ENCODE measurements around the gene ZNF628.
"Not testable (repeated sequence)": the region's sequence is repeated elsewhere in the genome, so short reads cannot be mapped to it uniquely, and the experiment has no call there.

Gene ZNF628

GRCh38 chr19:55443045-55443823 lies 33.2 kb upstream of the ZNF628 start, which contains the start of gene SHISA7:
TSS of gene SHISA7 (minus strand) at chr19:55443300. CDS start at chr19:55442863, 437 bp downstream.
- no peak for DNase-seq (ENCODE audit: low spot score)
- Mint-ChIP-seq H3K4me1 (ENCODE audit: low read depth) (peaks cover 9% of the 10 kb centered on the region), H3K36me3 (ENCODE audit: low read depth) (no peaks in the 10 kb centered on the region), H3K27ac (no peak within 1 kb of the TSS), H3K4me3 (no peak within 1 kb of the TSS), H3K27me3 (ENCODE audit: low read depth) (peaks cover 56% of the 10 kb centered on the region), H3K9me3 (no peaks in the 10 kb centered on the region)

DNA sequence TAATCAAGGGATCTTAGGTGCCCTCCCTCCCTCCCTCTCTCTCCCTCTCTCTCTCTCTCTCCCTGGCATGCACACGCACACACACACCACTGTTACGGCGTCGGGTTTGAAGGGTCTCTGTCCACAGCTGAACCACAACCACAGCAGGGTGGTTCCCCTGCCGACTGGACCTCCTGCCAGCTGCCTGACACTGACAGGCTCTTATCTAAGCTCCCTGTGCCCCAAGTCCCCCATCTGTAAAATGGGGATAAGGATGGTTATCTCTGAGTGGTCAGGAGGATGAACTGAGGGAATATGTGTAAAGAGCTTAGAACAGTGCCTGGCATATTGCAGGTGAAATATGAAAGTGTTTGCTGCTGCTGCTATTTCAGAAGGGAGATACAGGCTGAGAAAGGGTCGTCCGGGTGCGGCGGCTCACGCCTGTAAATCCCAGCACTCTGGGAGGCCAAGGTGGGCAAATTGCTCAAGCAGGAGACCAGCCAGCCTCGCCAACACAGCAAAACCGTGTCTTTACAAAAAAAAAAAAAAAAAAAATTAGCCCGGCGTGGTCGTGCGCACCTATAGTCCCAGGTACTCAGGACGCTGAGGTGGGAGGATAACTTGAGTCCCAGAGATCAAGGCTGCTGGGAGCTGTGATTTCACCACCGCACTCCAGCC lies 32.5 kb upstream of the ZNF628 start:
- H3K27me3 Mint-ChIP-seq (ENCODE audit: low read depth), result peaks cover 53% of the 10 kb centered on the region
- H3K4me1 Mint-ChIP-seq (ENCODE audit: low read depth), result peaks cover 9% of the 10 kb centered on the region
- DNase-seq (ENCODE audit: low spot score), result no peak
- no peak overlapping the region for H3K4me3 Mint-ChIP-seq
- H3K36me3 Mint-ChIP-seq (ENCODE audit: low read depth), result no peaks in the 10 kb centered on the region
- no peak overlapping the region for H3K27ac Mint-ChIP-seq
- H3K9me3 Mint-ChIP-seq, result no peaks in the 10 kb centered on the region

GRCh38 chr19:55444646-55445045 lies 31.8 kb upstream of the ZNF628 start:
- Mint-ChIP-seq H3K4me1 (ENCODE audit: low read depth) (peaks cover 9% of the 10 kb centered on the region), H3K36me3 (ENCODE audit: low read depth) (no peaks in the 10 kb centered on the region), H3K27ac (no peak overlapping the region), H3K9me3 (no peaks in the 10 kb centered on the region), H3K27me3 (ENCODE audit: low read depth) (peaks cover 46% of the 10 kb centered on the region), H3K4me3 (no peak overlapping the region)
- DNase-seq (ENCODE audit: low spot score), result no peak

GRCh38 chr19:55446060-55446459 lies 30.4 kb upstream of the ZNF628 start:
- Mint-ChIP-seq H3K36me3 (ENCODE audit: low read depth) (no peaks in the 10 kb centered on the region), H3K9me3 (no peaks in the 10 kb centered on the region), H3K4me1 (ENCODE audit: low read depth) (peaks cover 5% of the 10 kb centered on the region), H3K27me3 (ENCODE audit: low read depth) (peaks cover 45% of the 10 kb centered on the region), H3K4me3 (no peak overlapping the region), H3K27ac (no peak overlapping the region)
- DNase-seq (ENCODE audit: low spot score), result no peak

- no peaks in the 10 kb centered on the region for H3K9me3 Mint-ChIP-seq
- peaks cover 43% of the 10 kb centered on the region for H3K27me3 Mint-ChIP-seq (ENCODE audit: low read depth)
- no peak overlapping the region for H3K4me3 Mint-ChIP-seq
- H3K4me1 Mint-ChIP-seq (ENCODE audit: low read depth), result peaks cover 3% of the 10 kb centered on the region
- no peak overlapping the region for H3K27ac Mint-ChIP-seq
- DNase-seq (ENCODE audit: low spot score), result no peak
- H3K36me3 Mint-ChIP-seq (ENCODE audit: low read depth), result no peaks in the 10 kb centered on the region
Measured at GRCh38 chr19:55447421-55448174, 28.8 kb upstream of the ZNF628 start.

- not testable (repeated sequence) for DNase-seq (ENCODE audit: low spot score)
- H3K27me3 Mint-ChIP-seq (ENCODE audit: low read depth), result peaks cover 42% of the 10 kb centered on the region
Measured at GRCh38 chr19:55448175-55448490, 28.3 kb upstream of the ZNF628 start.

DNA sequence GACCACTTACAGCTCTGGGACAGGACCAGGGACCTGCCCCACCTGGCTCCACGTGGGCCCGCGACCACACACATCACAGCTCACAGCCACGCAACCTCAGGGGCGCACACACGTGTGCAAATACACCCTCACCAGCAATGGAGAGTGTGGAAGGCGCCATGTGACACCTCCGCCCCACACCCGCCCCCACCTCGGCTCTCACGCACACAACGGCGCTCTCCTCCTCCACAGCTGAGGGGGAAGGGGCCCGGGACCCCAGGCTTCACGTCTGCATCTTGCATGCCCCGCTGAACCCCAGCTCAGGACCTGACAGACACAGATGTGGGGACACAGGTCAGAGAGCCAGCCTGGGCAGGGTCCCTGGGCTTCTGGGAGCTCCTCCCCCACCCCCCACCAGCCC lies 26.9 kb upstream of the ZNF628 start:
- H3K36me3 Mint-ChIP-seq (ENCODE audit: low read depth), result no peaks in the 10 kb centered on the region
- H3K27me3 Mint-ChIP-seq (ENCODE audit: low read depth), result peaks cover 35% of the 10 kb centered on the region
- H3K4me3 Mint-ChIP-seq, result no peak overlapping the region
- no peak for DNase-seq (ENCODE audit: low spot score)
- H3K27ac Mint-ChIP-seq, result no peak overlapping the region
- H3K9me3 Mint-ChIP-seq, result no peaks in the 10 kb centered on the region
- H3K4me1 Mint-ChIP-seq (ENCODE audit: low read depth), result peaks cover 1% of the 10 kb centered on the region

More at GRCh38 chr19:55448175-55448490, 28.3 kb upstream of the ZNF628 start:
- H3K27ac Mint-ChIP-seq; H3K4me3 Mint-ChIP-seq; H3K36me3 Mint-ChIP-seq (ENCODE audit: low read depth); H3K9me3 Mint-ChIP-seq; H3K4me1 Mint-ChIP-seq (ENCODE audit: low read depth): not testable (repeated sequence)

DNA sequence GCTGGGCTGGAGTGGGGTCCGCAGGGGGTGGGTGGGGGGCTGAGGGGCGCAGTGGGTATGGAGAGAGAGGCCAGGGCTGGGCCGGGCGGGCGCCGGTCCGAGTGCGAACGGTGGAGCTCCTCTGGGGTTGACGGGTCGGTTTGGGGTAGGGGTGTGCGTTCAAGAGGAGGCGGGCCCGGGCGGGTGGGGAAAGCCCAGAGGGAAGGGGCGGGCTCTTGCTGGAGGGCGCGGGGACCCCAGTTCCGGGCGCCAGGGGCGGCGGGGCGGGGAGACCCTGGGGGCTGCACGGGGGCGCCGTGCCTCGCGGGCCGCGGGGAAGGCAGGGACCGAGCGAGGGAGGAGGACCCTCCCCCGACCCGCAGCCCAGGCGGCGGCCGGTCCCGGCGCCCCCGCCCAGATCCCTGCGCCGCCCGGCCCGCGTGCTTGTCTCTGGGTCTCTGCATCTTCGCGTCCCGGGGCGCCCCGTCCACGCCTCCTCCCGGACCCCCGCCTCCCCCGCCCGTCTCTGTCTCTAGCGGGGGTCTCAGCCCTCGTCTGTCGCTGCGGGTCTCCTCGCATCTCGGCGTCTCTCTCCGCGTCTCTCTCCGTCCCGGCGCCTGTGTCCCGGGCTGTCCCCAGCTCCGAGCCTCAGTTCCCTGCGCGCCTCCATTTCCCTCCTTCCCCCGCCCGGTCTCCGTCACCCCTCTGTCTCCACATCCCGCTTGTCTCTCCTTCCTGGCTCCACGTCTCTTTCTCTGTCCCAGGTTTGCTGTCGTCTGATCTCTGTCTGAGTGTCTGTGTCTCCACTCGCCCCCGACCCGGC lies 25.1 kb upstream of the ZNF628 start:
- DNase-seq (ENCODE audit: low spot score), result no peak
- Mint-ChIP-seq H3K36me3 (ENCODE audit: low read depth) (peaks cover 3% of the 10 kb centered on the region), H3K9me3 (no peaks in the 10 kb centered on the region), H3K27ac (peak overlapping the region; percentile 45), H3K27me3 (ENCODE audit: low read depth) (peaks cover 24% of the 10 kb centered on the region), H3K4me3 (no peak overlapping the region), H3K4me1 (ENCODE audit: low read depth) (peaks cover 4% of the 10 kb centered on the region)

- Mint-ChIP-seq H3K9me3 (no peaks in the 10 kb centered on the region), H3K27ac (no peak overlapping the region), H3K36me3 (ENCODE audit: low read depth) (peaks cover 3% of the 10 kb centered on the region), H3K4me1 (ENCODE audit: low read depth) (peaks cover 4% of the 10 kb centered on the region), H3K27me3 (ENCODE audit: low read depth) (peaks cover 24% of the 10 kb centered on the region), H3K4me3 (no peak overlapping the region)
- DNase-seq (ENCODE audit: low spot score), result no peak
Measured at GRCh38 chr19:55451965-55452748, 24.3 kb upstream of the ZNF628 start.

DNA sequence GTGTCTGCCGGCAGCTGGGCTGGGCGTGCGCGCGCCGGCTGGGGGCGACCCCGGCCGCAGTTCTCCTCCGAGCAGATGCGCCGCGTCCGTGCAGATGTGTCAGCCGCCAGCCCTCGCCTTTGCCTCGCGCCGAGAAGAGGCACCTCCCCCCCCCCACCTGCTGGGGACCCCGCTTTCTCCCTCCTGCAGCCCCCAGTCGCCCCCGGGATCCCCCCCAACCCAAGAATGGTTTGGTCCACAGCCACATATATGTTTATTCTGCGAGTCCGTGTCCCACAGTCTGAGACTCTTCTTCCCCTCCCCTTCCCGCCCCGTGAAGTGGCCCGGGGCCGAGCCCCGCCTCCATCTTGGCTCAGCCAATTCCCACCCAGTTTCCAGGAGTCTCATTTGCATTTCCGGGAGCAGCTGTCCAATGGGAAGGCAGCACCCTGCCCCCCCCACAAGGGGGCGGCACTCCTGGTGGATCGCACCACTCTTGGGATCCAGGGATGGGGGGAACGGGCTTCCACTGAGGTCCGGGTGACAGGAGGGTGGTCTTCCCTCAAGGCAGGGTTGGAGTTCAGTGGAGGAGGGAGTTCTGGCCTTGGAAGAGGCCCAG lies 23.6 kb upstream of the ZNF628 start:
- no peak for DNase-seq (ENCODE audit: low spot score)
- Mint-ChIP-seq H3K9me3 (no peaks in the 10 kb centered on the region), H3K4me1 (ENCODE audit: low read depth) (peaks cover 4% of the 10 kb centered on the region), H3K36me3 (ENCODE audit: low read depth) (peaks cover 3% of the 10 kb centered on the region), H3K4me3 (no peak overlapping the region), H3K27ac (no peak overlapping the region), H3K27me3 (ENCODE audit: low read depth) (peaks cover 24% of the 10 kb centered on the region)

DNA sequence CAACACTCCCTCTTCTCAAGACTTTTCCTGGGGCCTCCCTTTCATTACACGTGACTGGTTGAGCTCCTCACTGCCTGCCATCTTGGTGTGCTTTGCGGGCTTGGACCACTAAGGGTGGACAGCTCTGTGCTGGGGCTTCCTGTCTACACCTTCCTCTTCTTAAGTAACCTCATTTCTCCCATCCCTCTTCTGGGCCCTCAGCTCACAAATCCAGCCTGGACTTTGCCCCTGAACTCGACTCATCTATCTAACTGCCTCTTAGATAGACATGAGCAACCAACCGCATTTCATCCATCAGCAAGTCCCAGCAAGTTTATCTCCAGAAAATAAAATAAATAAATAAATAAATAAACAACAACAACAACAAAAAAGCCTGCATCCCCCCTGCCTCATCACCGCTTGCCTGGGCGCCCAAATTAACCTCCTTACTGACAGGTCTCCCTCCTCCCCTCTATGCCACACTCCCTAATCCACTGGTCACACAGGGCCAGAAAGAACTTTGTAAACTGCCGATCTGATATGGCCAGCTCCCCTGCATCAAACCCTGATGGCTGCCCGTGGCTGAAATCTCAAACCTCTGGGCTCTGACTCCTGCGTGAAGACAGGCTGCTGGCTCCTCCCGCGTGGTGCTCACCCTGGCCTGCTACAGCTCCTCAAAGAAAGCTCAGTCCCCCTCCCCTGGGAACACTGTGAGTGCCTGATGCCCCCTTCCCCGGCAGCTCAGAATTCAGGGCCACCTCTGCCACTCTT lies 22.7 kb upstream of the ZNF628 start:
- Mint-ChIP-seq H3K4me1 (ENCODE audit: low read depth) (peaks cover 4% of the 10 kb centered on the region), H3K27ac (no peak overlapping the region), H3K9me3 (no peaks in the 10 kb centered on the region), H3K4me3 (peak overlapping the region; percentile 1), H3K36me3 (ENCODE audit: low read depth) (peaks cover 3% of the 10 kb centered on the region), H3K27me3 (ENCODE audit: low read depth) (peaks cover 24% of the 10 kb centered on the region)
- DNase-seq (ENCODE audit: low spot score), result no peak

DNA sequence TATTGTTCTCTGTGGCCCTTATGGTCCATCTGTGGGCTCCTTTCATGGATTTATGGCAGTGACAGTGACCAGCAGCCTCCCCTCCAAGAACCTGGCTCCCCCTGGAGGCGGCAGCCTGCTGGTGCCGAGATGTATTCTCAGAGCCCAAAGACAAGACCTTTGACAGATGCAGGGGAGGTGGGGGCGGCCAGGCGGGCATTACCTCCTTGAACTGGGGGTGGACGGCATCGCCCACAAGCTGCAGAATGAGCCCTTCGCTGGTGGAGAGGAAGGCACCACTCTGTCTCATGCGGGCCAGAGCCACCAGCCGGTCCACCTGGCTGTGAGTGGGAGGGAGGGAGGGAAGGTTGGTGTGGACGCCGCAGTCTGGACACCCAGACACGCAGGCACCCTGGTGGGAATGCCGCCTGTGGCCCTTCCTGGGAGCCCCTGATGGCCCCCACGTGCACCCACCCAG lies 21.6 kb upstream of the ZNF628 start:
- no peak for DNase-seq (ENCODE audit: low spot score)
- Mint-ChIP-seq H3K4me3 (no peak overlapping the region), H3K27me3 (ENCODE audit: low read depth) (peaks cover 24% of the 10 kb centered on the region), H3K9me3 (no peaks in the 10 kb centered on the region), H3K4me1 (ENCODE audit: low read depth) (peaks cover 4% of the 10 kb centered on the region), H3K36me3 (ENCODE audit: low read depth) (peaks cover 3% of the 10 kb centered on the region), H3K27ac (no peak overlapping the region)

Measured in T-helper 2 cell treated with Interferon-gamma antibody and Interleukin-4, amounts not matched to agents 5 μg/mL and 100 μg/mL, for 36 hours (primary cell).